Stimulated activated CD4-positive, alpha-beta T cell treated with anti-CD3 and anti-CD28 coated beads, Interleukin-12 subunit alpha, Interleukin-12 subunit beta, amount 100 ng/mL, for 48 hours (primary cell): ENCODE measurements around the gene KLHL36.
"Not testable (repeated sequence)": the region's sequence is repeated elsewhere in the genome, so short reads cannot be mapped to it uniquely, and the experiment has no call there.

ENCODE experiments used
- DNase-seq, 3 donors: peaks; one replicate each; pipeline ENCODE4 v3.0.0-alpha.2; 2020; ENCODE audit warnings: low read depth in 2 of 3, low spot score in 1 of 3

Gene KLHL36

GRCh38 chr16:84614968-84615813, 33.1 kb upstream of the KLHL36 start:
- no peak for DNase-seq

GRCh38 chr16:84616515-84616914, 31.8 kb upstream of the KLHL36 start:
- DNase-seq = no peak

GRCh38 chr16:84617041-84617790, 31.1 kb upstream of the KLHL36 start:
- peak in 1 of 3 donors; percentile 51 for DNase-seq

- peak; percentile 90 to 95 (median 92) for DNase-seq
These were observed 30.3 kb upstream of the KLHL36 start, which contains the start of gene COTL1 for GRCh38 chr16:84617791-84618580. COTL1 (minus strand) TSS chr16:84618078; CDS start chr16:84617914, 164 bp downstream.

DNA sequence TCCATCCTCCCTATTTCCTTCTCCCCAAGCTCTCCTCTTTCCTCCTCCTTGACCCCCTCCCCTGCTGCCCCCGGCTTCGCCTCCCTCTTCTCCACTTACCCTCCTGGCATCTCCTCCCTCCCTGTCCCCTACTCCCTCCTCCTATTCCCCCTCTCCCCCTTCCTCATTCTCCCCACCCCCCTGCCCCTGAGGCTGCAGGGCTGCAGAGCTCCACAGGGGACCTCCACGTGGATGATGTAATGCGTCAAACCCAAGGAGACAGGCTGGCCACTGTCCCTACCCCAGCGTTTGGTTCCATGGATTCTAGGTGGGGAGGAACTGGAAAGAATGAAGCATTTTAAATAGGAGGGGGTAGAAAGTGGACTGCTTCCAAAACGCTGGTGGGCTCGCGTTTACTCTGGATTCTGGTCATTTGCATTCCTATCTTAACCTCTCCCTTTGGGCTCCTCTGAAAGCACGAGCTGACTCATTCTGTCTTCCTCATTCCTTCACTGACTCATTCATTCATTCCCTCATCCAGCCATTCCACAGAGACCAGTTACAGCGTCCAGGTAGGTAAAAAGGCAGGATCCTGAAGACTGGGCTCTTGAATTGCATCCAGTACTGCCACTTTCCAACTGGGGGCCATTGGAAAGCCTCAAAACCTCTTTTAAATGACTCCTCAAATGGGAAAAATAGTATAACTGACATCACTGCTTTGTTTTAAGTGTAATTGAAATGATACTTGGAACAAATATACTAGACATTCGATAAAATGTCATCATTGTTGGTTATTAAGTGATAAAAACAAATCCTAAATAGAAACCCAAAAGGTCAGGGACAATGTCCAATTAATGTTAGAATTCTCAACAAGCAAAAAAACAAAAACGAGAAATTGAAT, 29.5 kb upstream of the KLHL36 start:
- no peak for DNase-seq

DNA sequence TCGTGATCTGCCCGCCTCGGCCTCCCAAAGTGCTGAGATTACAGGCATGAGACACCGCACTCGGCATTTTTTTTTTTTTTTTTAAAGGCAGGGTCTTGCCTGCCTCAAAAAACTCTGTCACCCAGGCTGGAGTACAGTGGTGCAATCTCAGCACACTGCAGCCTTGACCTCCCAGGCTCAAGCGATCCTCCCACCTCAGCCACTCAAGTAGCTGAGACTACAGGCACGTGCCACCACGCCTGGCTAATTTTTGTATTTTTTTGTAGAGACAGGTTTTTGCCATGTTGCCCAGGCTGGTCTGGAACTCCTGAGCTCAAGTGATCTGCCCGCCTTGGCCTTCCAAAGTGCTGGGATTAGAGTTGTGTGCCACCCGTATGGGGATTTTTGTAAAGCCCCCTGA, 27.4 kb upstream of the KLHL36 start:
- DNase-seq = not testable (repeated sequence)

DNA sequence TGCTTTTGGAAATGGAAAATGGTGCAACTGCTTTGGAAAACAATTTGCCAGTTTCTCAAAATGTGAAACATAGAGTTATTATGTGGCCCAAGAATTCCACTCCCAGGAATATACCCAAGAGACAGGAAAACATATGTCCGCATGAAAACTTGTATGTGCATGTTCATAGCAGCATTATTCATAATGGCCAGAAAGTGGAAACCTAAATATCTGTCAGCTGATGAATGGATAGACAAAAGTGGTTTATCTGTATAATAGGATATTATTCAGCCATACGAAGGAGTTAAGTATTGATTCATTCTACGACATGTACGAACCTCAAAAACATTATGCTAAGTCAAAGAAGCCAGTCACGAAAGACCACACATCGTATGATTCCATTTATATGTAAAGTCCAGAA, 22.8 kb upstream of the KLHL36 start:
- DNase-seq = no peak

- DNase-seq = no peak
These were observed 20.0 kb upstream of the KLHL36 start for GRCh38 chr16:84628226-84628731.

DNA sequence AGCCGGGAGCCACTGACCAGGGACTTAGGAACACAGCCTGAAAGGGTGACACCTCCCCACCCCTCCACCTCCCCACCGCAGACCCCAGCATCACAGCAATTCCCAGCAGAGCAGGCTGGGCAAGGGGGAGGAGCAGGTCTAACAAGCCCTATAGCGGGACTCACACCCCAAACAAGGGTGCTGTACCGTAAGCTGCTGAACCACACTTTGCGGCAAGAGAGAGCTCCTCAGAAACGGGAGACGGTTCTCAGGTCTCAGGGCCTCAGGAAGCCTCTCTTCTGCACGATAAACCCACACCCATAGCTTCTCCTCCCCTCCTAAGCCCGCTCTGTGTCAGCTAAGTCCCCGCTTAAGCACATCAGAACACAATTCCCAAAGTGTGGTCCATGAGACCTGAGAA, 18.7 kb upstream of the KLHL36 start:
- no peak for DNase-seq

DNA sequence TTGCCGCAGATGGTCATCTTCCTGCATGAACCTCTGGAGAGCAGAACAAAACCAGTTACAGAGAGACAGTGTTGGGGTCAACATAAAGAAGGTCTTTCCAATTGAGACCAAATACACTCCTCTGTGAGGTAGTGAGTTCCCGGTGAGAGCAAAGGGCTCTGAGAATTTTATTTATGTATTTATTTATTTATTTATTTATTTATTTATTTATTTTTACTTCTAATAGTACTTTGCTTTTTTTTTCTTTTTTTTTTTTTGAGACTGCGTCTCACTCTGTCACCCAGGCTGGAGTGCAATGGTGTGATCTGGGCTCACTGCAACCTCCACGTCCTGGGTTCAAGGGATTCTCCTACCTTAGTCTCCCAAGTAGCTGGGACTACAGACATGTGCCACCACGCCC, 18.3 kb upstream of the KLHL36 start:
- DNase-seq = no peak

- no peak for DNase-seq
These were observed 17.7 kb upstream of the KLHL36 start for GRCh38 chr16:84630446-84631152.

- DNase-seq = no peak
These were observed 17.2 kb upstream of the KLHL36 start for GRCh38 chr16:84631153-84631466.

GRCh38 chr16:84631886-84632285, 16.4 kb upstream of the KLHL36 start:
- DNase-seq = no peak

DNA sequence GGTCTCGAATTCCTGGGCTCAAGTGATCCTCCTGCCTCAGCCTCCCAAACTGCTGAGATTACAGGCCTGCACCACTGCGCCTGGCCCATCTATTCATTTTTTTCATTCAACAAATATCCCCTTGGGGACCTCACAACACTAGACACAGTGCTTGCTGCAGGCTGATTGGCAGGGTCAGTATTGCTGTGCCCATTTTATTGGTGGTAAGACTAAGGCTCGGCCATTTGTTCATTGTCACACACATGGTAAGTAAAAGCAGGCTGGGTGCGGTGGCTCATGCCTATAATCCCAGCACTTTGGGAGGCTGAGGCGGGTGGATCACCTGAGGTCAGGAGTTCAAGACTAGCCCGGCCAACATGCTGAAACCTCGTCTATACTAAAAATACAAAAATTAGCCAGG, 15.4 kb upstream of the KLHL36 start:
- DNase-seq = not testable (repeated sequence)

DNA sequence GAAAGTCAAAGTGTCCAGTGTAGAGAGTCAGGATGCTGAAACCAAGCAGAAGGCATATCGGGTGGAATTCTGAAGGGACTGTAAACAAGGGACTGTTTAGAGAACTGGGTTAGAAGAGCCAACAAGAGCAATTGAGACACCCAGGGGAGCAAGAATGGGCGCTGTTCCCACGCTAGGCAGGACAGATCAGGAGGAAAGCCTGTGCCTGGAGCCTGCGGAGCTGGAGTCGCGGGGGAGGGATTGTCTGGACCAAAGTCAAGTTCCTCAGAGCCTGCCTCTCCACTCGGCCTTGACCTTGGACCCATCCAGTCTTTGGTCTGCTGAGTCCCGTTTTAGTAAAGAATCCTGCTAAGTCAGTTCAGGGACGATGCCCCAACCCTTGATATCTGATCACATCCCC, 14.7 kb upstream of the KLHL36 start:
- no peak for DNase-seq

DNA sequence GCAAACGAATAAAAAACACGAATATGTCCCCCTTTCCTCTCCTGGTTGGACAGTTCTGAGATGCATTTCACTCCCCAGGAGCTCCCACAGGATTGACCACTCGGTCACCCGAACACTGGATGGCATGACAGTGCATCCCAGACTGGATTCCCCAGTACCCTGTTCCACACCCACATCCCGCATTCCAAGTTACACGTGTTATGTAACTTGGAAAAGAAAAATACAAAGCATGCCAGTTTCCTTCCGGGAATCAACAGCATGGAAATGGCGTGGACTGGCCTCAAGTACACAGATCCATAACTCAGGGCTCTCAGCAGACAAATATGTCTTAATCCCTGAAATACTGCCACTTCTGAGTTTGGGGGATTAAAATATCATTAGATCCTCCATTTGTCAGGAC, 12.6 kb upstream of the KLHL36 start:
- DNase-seq = no peak

DNA sequence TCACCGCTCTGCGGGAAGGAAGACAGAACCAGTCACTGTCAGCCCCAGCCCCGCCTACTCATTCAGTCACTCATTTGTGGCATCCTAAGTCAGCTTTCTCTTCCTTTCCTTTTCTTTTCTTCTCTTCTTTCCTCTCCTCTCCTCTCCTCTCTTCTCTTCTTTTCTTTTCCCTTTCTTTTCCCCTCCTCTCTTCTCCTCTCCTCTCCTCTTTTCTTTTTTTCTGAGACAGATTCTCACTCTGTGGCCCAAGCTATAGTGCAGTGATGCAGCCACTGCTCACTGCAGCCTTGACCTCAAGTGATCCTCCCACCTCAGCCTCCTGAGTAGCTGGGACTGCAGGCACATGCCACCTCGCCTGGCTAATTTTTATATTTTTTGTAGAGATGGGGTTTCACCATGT, 10.6 kb upstream of the KLHL36 start:
- DNase-seq = no peak

- no peak for DNase-seq
These were observed 10.0 kb upstream of the KLHL36 start for GRCh38 chr16:84638231-84638806.

- DNase-seq = no peak
These were observed 8.2 kb upstream of the KLHL36 start for GRCh38 chr16:84640145-84640544.
